IMR-90 (cell line): ENCODE data around the gene KIF6.

Source experiments
- BHLHE40 ChIP-seq: fragments of 150-350 bp; IDR thresholded peaks from 2 replicates; pipeline ENCODE4 v1.6.1; 2016; ENCODE audit warnings: mild to moderate bottlenecking, low read depth, low read length
- NFE2L2 ChIP-seq: fragments of 150-350 bp; IDR thresholded peaks from 2 replicates; pipeline ENCODE4 v1.6.1; 2016; ENCODE audit warnings: low read depth, mild to moderate bottlenecking, low read length
- SMC3 ChIP-seq: fragments of 150-350 bp; IDR thresholded peaks from 2 replicates; pipeline ENCODE4 v1.6.1; 2016; ENCODE audit warnings: low read depth, mild to moderate bottlenecking, antibody characterized with exemption, low read length, moderate library complexity
- USF2 ChIP-seq: fragments of 150-350 bp; IDR thresholded peaks from 2 replicates; pipeline ENCODE4 v1.6.1; 2017; ENCODE audit warnings: mild to moderate bottlenecking, antibody characterized with exemption, low read length, low read depth
- TF ChIP-seq, protein P1 (sequence below): conservative IDR thresholded peaks from 2 replicates; pipeline ENCODE4 v1.5.1; 2012; ENCODE audit warnings: mild to moderate bottlenecking, low read depth, low read length, improper control_type of control experiment

GRCh38 chr6:39302011-39302410, 423.2 kb downstream of the KIF6 start:
- TF ChIP-seq, protein P1, sequence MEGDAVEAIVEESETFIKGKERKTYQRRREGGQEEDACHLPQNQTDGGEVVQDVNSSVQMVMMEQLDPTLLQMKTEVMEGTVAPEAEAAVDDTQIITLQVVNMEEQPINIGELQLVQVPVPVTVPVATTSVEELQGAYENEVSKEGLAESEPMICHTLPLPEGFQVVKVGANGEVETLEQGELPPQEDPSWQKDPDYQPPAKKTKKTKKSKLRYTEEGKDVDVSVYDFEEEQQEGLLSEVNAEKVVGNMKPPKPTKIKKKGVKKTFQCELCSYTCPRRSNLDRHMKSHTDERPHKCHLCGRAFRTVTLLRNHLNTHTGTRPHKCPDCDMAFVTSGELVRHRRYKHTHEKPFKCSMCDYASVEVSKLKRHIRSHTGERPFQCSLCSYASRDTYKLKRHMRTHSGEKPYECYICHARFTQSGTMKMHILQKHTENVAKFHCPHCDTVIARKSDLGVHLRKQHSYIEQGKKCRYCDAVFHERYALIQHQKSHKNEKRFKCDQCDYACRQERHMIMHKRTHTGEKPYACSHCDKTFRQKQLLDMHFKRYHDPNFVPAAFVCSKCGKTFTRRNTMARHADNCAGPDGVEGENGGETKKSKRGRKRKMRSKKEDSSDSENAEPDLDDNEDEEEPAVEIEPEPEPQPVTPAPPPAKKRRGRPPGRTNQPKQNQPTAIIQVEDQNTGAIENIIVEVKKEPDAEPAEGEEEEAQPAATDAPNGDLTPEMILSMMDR, result no peak
- TF ChIP-seq SMC3 (no peak), USF2 (no peak), NFE2L2 (no peak), BHLHE40 (no peak)
